Keratinocyte (primary cell): ENCODE data around the gene TSPAN4. TPM values are rescaled to one million over a fixed set of nuclear protein-coding genes. Genes with fewer than 3 reads are reported as not detected.

Experiments
- DNase-seq: peaks from one replicate; pipeline ENCODE4 v3.0.0-alpha.2; 2011; ENCODE audit warnings: low read depth, missing footprints, low spot score
- FAIRE-seq: peaks from 2 replicates; lab custom pipeline; 2011; peaks lifted over from hg19 to GRCh38; lab: Jason Lieb, UNC
- H2AFZ ChIP-seq: 2 replicates; pipeline ENCODE4 v1.6.0; 2012; ENCODE audit warnings: low read length, control low read depth, inconsistent platforms; ENCODE audit not compliant: control insufficient read depth
- H3K27ac ChIP-seq: 2 replicates; pipeline ENCODE4 v1.5.1; 2011; ENCODE audit warnings: low read length; ENCODE audit not compliant: control insufficient read depth, insufficient read depth
- H3K27me3 ChIP-seq: 3 replicates; pipeline ENCODE4 v1.6.0; 2011; ENCODE audit warnings: low read length; ENCODE audit not compliant: control insufficient read depth, insufficient read depth; ENCODE audit errors: extremely low read depth
- H3K36me3 ChIP-seq, 2 experiments: 2 replicates in 1 of 2; 3 replicates in 1 of 2; pipeline ENCODE4 v1.5.1; 2011; ENCODE audit warnings: low read length in 2 of 2, mild to moderate bottlenecking in 1 of 2; ENCODE audit not compliant: control insufficient read depth in 2 of 2, insufficient read depth in 2 of 2; ENCODE audit errors: extremely low read depth in 1 of 2
- H3K4me1 ChIP-seq: 3 replicates; pipeline ENCODE4 v1.5.1; 2011; ENCODE audit warnings: low read length; ENCODE audit not compliant: control insufficient read depth, insufficient read depth; ENCODE audit errors: extremely low read depth
- H3K4me2 ChIP-seq: 3 replicates; pipeline ENCODE4 v1.6.0; 2011; ENCODE audit warnings: low read depth, low read length; ENCODE audit not compliant: control insufficient read depth, insufficient read depth; ENCODE audit errors: extremely low read depth
- H3K4me3 ChIP-seq, 3 experiments: fragments of 200-600 bp in 1 of 3; sonication (generic) in 1 of 3; 2 replicates in 2 of 3; 3 replicates in 1 of 3; pipeline ENCODE4 v1.5.1; 2011 to 2016; ENCODE audit warnings: low read length in 3 of 3, mild to moderate bottlenecking in 3 of 3, control low read depth in 2 of 3, inconsistent platforms in 1 of 3, low read depth in 1 of 3, mixed read lengths in 1 of 3, mixed run types in 1 of 3, moderate library complexity in 1 of 3; ENCODE audit not compliant: control insufficient read depth in 2 of 3, insufficient read depth in 2 of 3; ENCODE audit errors: extremely low read depth in 1 of 3
- H3K79me2 ChIP-seq: 2 replicates; pipeline ENCODE4 v1.6.0; 2012; ENCODE audit warnings: low read length; ENCODE audit not compliant: control insufficient read depth, insufficient read depth
- H3K9ac ChIP-seq: 3 replicates; pipeline ENCODE4 v1.6.0; 2011; ENCODE audit warnings: low read length; ENCODE audit not compliant: control insufficient read depth, insufficient read depth; ENCODE audit errors: extremely low read depth
- H3K9me1 ChIP-seq: 3 replicates; pipeline ENCODE4 v1.6.0; 2011; ENCODE audit warnings: low read length; ENCODE audit not compliant: control insufficient read depth, insufficient read depth; ENCODE audit errors: extremely low read depth
- H3K9me3 ChIP-seq: 2 replicates; pipeline ENCODE4 v1.5.1; 2012; ENCODE audit warnings: low read depth, low read length; ENCODE audit not compliant: control insufficient read depth
- H4K20me1 ChIP-seq: 3 replicates; pipeline ENCODE4 v1.6.0; 2011; ENCODE audit warnings: low read length; ENCODE audit not compliant: control insufficient read depth, insufficient read depth; ENCODE audit errors: extremely low read depth
- EZH2 ChIP-seq: IDR thresholded peaks from one replicate; pipeline ENCODE4 v1.6.1; 2012; ENCODE audit warnings: inconsistent platforms, mild to moderate bottlenecking, low read length, moderate library complexity
- dilution Hi-C: fragments of 300-500 bp; cut with MboI; formaldehyde crosslinking; loops from one replicate; pipeline ENCODE4 v1.7.0; 2020; ENCODE audit warnings: low sequenced_read_pairs; ENCODE audit not compliant: extremely low pct_ligation_motif_present
- polyA plus RNA-seq, 5 experiments: library from polyadenylated mRNA; depleted of rRNA in 3 of 5; stranded (reverse) in 3 of 5; stranded (forward) in 1 of 5; unstranded in 1 of 5; fragments of >200 nt; gene quantifications; 1 replicate in 1 of 5; 2 replicates in 3 of 5; 3 replicates in 1 of 5; pipeline versions ENCODE4 v1.2.1 to v1.2.3, GENCODE V29; 2011 to 2012; ENCODE audit warnings: missing spikeins in 2 of 5, low read depth in 1 of 5, low replicate concordance in 1 of 5
- TF ChIP-seq, protein P1 (sequence below), 3 experiments: IDR thresholded peaks in 1 of 3; conservative IDR thresholded peaks in 1 of 3; optimal IDR thresholded peaks in 1 of 3; 2 replicates in 2 of 3; 3 replicates in 1 of 3; pipeline versions ENCODE3 to v1.5.1; 2011; ENCODE audit warnings: low read length in 3 of 3, mild to moderate bottlenecking in 3 of 3, moderate library complexity in 2 of 3, control low read depth in 1 of 3, inconsistent platforms in 1 of 3; ENCODE audit not compliant: insufficient read depth in 2 of 3; ENCODE audit errors: extremely low read depth in 1 of 3

The TSPAN4 gene
- polyA plus RNA-seq, 1 donor (not counting 4 experiments of a cell fraction or from before 2014, with no cell fraction given): 42.1 TPM

DNA sequence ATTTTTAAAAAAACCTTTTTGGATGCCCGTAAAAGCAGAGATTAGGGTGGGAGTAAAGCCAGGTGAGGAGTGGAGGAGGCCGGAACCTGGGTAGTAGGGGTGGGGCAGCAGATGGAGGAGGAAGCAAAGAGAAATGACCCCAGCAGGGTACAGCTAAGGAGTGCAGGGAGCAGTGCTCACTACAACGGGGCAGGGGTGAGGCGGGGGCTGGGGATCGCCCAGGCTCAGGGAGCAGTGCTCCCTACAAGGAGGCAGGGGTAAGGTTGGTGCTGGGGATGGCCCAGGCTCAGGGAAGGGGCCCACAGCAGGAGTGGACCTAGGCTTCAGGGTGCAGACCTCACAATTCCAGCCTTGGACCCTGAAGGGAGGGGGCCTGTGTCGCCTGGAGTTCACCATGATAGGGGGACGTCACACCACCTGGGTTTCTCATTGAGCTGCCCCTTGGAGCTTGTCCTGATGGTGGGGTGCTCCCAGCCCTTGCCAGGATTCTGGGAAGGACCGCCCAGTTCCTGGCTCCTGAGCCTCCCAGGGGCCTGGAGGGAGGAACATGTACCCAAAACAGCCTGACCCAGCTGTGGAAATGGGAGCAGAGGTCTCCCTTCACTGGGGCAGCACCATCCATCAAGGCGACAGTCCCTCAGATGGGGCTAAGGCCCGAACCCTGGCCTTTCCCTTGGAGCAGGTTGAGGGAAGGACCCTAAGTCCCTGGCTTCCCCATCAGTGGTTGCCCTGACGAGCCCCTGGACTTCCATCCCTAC, 26.8 kb upstream of the TSPAN4 start:
- H3K4me2 ChIP-seq: no peak overlapping the region
- no peaks in the 10 kb centered on the region for H3K27me3 ChIP-seq
- H3K9me1 ChIP-seq: peaks cover 3% of the 10 kb centered on the region
- DNase-seq: no peak
- H3K36me3 ChIP-seq: peaks cover 29 to 31% of the 10 kb centered on the region in 2 experiments
- H3K4me3 ChIP-seq: no peak overlapping the region
- no peak overlapping the region for H3K27ac ChIP-seq
- peaks cover 29% of the 10 kb centered on the region for H3K4me1 ChIP-seq
- H3K9me3 ChIP-seq: no peaks in the 10 kb centered on the region
- dilution Hi-C loops: no loop called here
- peaks cover 17% of the 10 kb centered on the region for H4K20me1 ChIP-seq
- H3K9ac ChIP-seq: no peak overlapping the region
- no peak for FAIRE-seq
- peaks cover 19% of the 10 kb centered on the region for H3K79me2 ChIP-seq
- H2AFZ ChIP-seq: no peak overlapping the region
- TF ChIP-seq EZH2: no peak
- TF ChIP-seq, protein P1, sequence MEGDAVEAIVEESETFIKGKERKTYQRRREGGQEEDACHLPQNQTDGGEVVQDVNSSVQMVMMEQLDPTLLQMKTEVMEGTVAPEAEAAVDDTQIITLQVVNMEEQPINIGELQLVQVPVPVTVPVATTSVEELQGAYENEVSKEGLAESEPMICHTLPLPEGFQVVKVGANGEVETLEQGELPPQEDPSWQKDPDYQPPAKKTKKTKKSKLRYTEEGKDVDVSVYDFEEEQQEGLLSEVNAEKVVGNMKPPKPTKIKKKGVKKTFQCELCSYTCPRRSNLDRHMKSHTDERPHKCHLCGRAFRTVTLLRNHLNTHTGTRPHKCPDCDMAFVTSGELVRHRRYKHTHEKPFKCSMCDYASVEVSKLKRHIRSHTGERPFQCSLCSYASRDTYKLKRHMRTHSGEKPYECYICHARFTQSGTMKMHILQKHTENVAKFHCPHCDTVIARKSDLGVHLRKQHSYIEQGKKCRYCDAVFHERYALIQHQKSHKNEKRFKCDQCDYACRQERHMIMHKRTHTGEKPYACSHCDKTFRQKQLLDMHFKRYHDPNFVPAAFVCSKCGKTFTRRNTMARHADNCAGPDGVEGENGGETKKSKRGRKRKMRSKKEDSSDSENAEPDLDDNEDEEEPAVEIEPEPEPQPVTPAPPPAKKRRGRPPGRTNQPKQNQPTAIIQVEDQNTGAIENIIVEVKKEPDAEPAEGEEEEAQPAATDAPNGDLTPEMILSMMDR (optimal IDR thresholded peaks at IDR 0.05 in 1 of 3, IDR thresholded peaks at IDR 0.05 in 1 of 3, conservative IDR thresholded peaks at IDR 0.05 in 1 of 3; ENCODE audit: extremely low read depth in 1 of 3, insufficient read depth in 2 of 3, low read length in 3 of 3): no peak

DNA sequence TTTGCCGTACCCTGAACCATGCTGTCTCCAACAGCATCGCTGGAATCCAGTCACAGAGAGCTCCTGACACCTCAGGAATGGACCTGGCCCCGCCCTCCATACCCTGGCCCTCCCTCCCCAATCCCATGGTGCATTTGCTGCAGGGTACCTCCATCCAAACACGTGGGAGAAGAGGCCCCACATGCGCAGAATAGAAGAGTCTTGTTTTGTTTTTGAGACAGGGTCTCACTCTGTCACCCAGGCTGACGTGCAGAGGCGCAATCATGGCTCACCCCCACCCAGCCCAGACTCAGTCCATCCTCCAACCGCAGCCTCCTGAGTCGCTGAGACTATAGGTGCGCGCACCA, 26.2 kb upstream of the TSPAN4 start:
- Histone ChIP-seq H4K20me1 (peaks cover 12% of the 10 kb centered on the region), H3K4me1 (peaks cover 29% of the 10 kb centered on the region), H3K27me3 (no peaks in the 10 kb centered on the region), H3K36me3 (peaks cover 25% of the 10 kb centered on the region in 2 experiments), H3K4me3 (no peak overlapping the region), H3K27ac (no peak overlapping the region), H3K9me3 (no peaks in the 10 kb centered on the region), H3K4me2 (no peak overlapping the region), H2AFZ (no peak overlapping the region), H3K9ac (no peak overlapping the region), H3K9me1 (peaks cover 7% of the 10 kb centered on the region), H3K79me2 (peaks cover 18% of the 10 kb centered on the region)
- no peak for FAIRE-seq
- dilution Hi-C loops: no loop called here
- DNase-seq: no peak
- TF ChIP-seq, protein P1 (optimal IDR thresholded peaks at IDR 0.05 in 1 of 3, IDR thresholded peaks at IDR 0.05 in 1 of 3, conservative IDR thresholded peaks at IDR 0.05 in 1 of 3; ENCODE audit: extremely low read depth in 1 of 3, insufficient read depth in 2 of 3, low read length in 3 of 3): no peak
- TF ChIP-seq EZH2: no peak
